OCI-LY7 (cell line): ENCODE data around the gene TM9SF1. TPM values are rescaled to one million over a fixed set of nuclear protein-coding genes. Genes with fewer than 3 reads are reported as not detected.
"Not testable (repeated sequence)": the region's sequence is repeated elsewhere in the genome, so short reads cannot be mapped to it uniquely, and the experiment has no call there.

Experiments used
- BruUV-seq: library from RNA; stranded (reverse); fragments of 400-500 nt; replicated peaks from 2 replicates; lab custom pipeline; 2021; lab: Mats Ljungman, UMichigan
- CTCF ChIA-PET: fragments of 300-600 bp; sonication (Branson Sonifier 250); formaldehyde crosslinking; loops from one replicate; lab custom pipeline; 2022; ENCODE audit warnings: antibody characterized with exemption; ENCODE audit not compliant: unreplicated experiment; lab: Charles Lee
- POLR2A ChIA-PET: fragments of 300-600 bp; sonication (Branson Sonifier 250); formaldehyde crosslinking; loops from one replicate; lab custom pipeline; 2022; ENCODE audit warnings: antibody characterized with exemption; lab: Charles Lee
- DNase-seq: peaks from one replicate; pipeline ENCODE4 v3.0.0-alpha.2; 2015; ENCODE audit warnings: low spot score
- H2AFZ ChIP-seq: fragments of 200-600 bp; sonication (generic), shearing (Covaris generic); 2 replicates; pipeline ENCODE4 v1.6.1; 2014; ENCODE audit warnings: mild to moderate bottlenecking, antibody characterized with exemption, low read length, moderate library complexity
- H3K27ac ChIP-seq: fragments of 200-600 bp; sonication (generic); 2 replicates; pipeline ENCODE4 v1.5.1; 2014; ENCODE audit warnings: mixed run types, low read depth, mild to moderate bottlenecking, moderate library complexity, low read length, inconsistent platforms; ENCODE audit not compliant: poor library complexity, severe bottlenecking
- H3K36me3 ChIP-seq: fragments of 200-600 bp; sonication (generic); 2 replicates; pipeline ENCODE4 v1.6.1; 2014; ENCODE audit warnings: mild to moderate bottlenecking, antibody characterized with exemption, low read length, moderate library complexity, mixed read lengths; ENCODE audit not compliant: insufficient read depth
- H3K4me1 ChIP-seq: fragments of 200-600 bp; sonication (generic); 2 replicates; pipeline ENCODE4 v1.5.1; 2014; ENCODE audit warnings: mild to moderate bottlenecking, low read length; ENCODE audit not compliant: insufficient read depth, poor library complexity, severe bottlenecking
- H3K4me2 ChIP-seq: fragments of 200-600 bp; sonication (generic); 2 replicates; pipeline ENCODE4 v1.6.1; 2014; ENCODE audit warnings: mild to moderate bottlenecking, low read length
- H3K4me3 ChIP-seq: fragments of 200-600 bp; sonication (generic); 2 replicates; pipeline ENCODE4 v1.5.1; 2014; ENCODE audit warnings: mild to moderate bottlenecking, low read depth, low read length; ENCODE audit not compliant: poor library complexity, severe bottlenecking
- H3K79me2 ChIP-seq: fragments of 200-600 bp; sonication (generic); 2 replicates; pipeline ENCODE4 v1.6.1; 2016; ENCODE audit warnings: low read depth, mild to moderate bottlenecking, low read length, moderate library complexity, mixed read lengths; ENCODE audit not compliant: insufficient read depth
- H3K9me2 ChIP-seq: fragments of 200-600 bp; sonication (generic); 2 replicates; pipeline ENCODE4 v1.6.1; 2016; ENCODE audit warnings: mild to moderate bottlenecking, low read length, mixed read lengths; ENCODE audit not compliant: insufficient read depth
- H3K9me3 ChIP-seq: fragments of 200-600 bp; sonication (generic); 2 replicates; pipeline ENCODE4 v1.6.1; 2014; ENCODE audit warnings: mild to moderate bottlenecking, mixed run types, low read length, mixed read lengths
- H4K20me1 ChIP-seq: fragments of 200-600 bp; sonication (generic); 2 replicates; pipeline ENCODE4 v1.6.1; 2014; ENCODE audit warnings: mild to moderate bottlenecking, antibody characterized with exemption, low read length, moderate library complexity, mixed read lengths; ENCODE audit not compliant: insufficient read depth
- EZH2phosphoT487 ChIP-seq: fragments of 200-600 bp; sonication (generic); IDR thresholded peaks from 2 replicates; pipeline ENCODE4 v1.6.1; 2018; ENCODE audit warnings: low read depth, borderline replicate concordance, mild to moderate bottlenecking, mixed run types, antibody characterized with exemption, low read length, moderate library complexity, mixed read lengths
- intact Hi-C: fragments of 100-400 bp; cut with micrococcal nuclease; formaldehyde crosslinking; loops from one replicate; pipeline ENCODE4 v1.10.0; 2022; ENCODE audit not compliant: unreplicated experiment
- total RNA-seq, 2 experiments: library from RNA; depleted of rRNA in 1 of 2; stranded (reverse); fragments of >200 nt in 1 of 2; shearing (Covaris generic) in 1 of 2; gene quantifications; 2 replicates each; pipeline ENCODE4 v1.2.3, GENCODE V29; 2014 to 2022
- TF ChIP-seq, protein P1 (sequence below): fragments of 200-600 bp; sonication (generic); conservative IDR thresholded peaks from 2 replicates; pipeline ENCODE4 v1.5.1; 2014; ENCODE audit warnings: mild to moderate bottlenecking, antibody characterized with exemption, low read length, moderate library complexity, mixed read lengths

Gene TM9SF1
- total RNA-seq, 2 experiments from 2014 or later = 23.4 to 27.8 TPM

DNA sequence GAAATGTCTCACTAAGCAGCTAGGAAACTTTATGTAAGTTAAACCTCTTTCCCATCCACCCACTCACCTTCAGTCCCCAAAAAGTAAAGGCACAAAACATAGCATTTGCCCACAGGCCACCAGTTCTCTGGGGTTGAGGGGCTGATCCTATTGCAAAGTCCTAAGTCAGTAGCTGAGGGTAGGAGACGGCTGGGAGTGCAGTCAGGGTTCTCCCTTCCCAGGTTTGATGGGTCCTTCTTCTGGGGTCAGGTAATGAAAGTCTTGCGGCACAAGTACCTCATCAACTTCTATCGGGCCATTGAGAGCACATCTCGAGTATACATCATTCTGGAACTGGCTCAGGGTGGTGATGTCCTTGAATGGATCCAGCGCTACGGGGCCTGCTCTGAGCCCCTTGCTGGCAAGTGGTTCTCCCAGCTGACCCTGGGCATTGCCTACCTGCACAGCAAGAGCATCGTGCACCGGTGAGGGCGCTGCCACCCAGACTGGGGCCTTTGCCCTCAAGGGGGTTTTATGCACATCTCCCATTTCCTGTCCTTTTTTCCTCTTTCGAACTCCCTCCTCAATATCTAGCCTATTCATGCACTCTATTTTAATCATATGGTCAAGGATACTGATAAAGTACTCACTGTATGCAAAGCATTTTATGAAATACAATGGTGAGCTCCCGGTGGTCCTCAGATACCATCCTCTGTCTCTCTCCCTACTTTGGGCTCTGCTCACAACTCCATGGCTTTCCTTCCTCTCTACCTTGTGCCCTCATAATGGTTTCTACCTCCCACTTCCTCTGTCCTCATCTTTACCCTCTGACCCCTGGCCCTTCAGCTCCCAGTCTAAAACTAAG lies 11.2 kb upstream of the TM9SF1 start:
- POLR2A ChIA-PET = interaction anchor here (0.9 kb wide), 1 partner anchor 8 kb away, joined by 5 read pairs; no protein-coding TSS in a partner anchor
- no TSS peak for BruUV-seq

DNA sequence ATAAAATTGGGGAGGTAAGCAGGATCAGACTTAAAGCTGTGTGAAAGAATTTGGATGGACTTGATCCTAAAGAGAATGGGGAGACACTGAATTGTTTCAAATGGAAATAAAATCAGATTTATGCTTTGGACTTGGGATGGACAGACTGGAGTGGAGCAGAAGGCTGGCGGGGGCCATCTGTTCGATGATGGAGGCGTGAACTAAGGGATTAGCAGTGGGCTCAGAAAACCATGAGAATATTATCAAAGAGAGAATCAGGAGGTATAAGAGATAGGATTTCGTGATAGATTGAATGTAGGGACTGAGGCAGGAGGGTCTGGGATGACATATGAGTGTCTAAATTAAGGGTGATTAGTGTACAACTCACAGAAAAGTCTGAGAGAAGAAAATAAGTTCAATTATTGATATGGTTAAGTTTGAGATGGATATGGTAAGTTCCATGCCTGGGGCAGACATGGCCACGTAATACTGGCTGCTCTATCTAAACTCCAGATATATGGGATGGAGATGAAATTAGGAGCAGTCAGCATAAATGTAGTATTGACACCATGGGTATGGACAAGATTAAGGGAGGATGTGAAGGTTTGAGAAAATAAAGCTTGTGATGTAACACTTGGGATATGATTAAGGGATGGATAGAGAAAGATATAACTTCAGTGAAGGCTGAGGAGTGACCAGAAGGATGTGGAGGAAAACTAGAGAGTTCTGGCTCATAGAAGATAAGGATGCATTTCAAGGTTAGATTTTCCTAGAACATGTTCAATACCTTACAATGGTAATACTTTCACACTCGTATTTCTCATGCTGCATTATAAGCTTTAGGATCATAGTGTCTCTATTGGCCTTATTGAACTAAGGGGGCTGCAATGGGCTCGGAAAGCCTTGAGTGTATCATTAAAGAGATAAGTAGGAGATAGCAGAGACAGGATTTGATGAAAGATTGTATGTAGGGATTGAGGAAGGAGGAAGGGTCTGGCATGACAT lies 9.2 kb upstream of the TM9SF1 start:
- intact Hi-C loops = no loop called here
- H3K4me3 ChIP-seq = no peak overlapping the region
- peaks cover 5% of the 10 kb centered on the region for H3K4me1 ChIP-seq
- no peak overlapping the region for H2AFZ ChIP-seq
- TF ChIP-seq, protein P1, sequence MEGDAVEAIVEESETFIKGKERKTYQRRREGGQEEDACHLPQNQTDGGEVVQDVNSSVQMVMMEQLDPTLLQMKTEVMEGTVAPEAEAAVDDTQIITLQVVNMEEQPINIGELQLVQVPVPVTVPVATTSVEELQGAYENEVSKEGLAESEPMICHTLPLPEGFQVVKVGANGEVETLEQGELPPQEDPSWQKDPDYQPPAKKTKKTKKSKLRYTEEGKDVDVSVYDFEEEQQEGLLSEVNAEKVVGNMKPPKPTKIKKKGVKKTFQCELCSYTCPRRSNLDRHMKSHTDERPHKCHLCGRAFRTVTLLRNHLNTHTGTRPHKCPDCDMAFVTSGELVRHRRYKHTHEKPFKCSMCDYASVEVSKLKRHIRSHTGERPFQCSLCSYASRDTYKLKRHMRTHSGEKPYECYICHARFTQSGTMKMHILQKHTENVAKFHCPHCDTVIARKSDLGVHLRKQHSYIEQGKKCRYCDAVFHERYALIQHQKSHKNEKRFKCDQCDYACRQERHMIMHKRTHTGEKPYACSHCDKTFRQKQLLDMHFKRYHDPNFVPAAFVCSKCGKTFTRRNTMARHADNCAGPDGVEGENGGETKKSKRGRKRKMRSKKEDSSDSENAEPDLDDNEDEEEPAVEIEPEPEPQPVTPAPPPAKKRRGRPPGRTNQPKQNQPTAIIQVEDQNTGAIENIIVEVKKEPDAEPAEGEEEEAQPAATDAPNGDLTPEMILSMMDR = no peak
- no peak for TF ChIP-seq EZH2phosphoT487
- H3K79me2 ChIP-seq = no peaks in the 10 kb centered on the region
- peaks cover 93% of the 10 kb centered on the region for H3K36me3 ChIP-seq
- no TSS peak for BruUV-seq
- H3K4me2 ChIP-seq = no peak overlapping the region
- DNase-seq = no peak
- no peaks in the 10 kb centered on the region for H3K9me2 ChIP-seq
- H4K20me1 ChIP-seq = no peaks in the 10 kb centered on the region
- H3K27ac ChIP-seq = no peak overlapping the region
- ChIA-PET CTCF (no interaction called here), POLR2A (no interaction called here)
- peaks cover 11% of the 10 kb centered on the region; the same call in 1 of the 2 replicates for H3K9me3 ChIP-seq

More for the DNA sequence above, 11.2 kb upstream of the TM9SF1 start:
- Histone ChIP-seq H4K20me1 (no peaks in the 10 kb centered on the region), H3K36me3 (peaks cover 95% of the 10 kb centered on the region), H3K4me2 (no peak overlapping the region), H3K9me3 (peaks cover 7% of the 10 kb centered on the region; the same call in 1 of the 2 replicates), H2AFZ (no peak overlapping the region), H3K27ac (no peak overlapping the region), H3K9me2 (no peaks in the 10 kb centered on the region), H3K4me3 (no peak overlapping the region), H3K4me1 (peaks cover 5% of the 10 kb centered on the region), H3K79me2 (peaks cover 2% of the 10 kb centered on the region; the same call in 1 of the 2 replicates)
- intact Hi-C loops = no loop called here
- CTCF ChIA-PET = no interaction called here
- no peak for DNase-seq
- TF ChIP-seq EZH2phosphoT487 = no peak
- TF ChIP-seq, protein P1 = no peak

DNA sequence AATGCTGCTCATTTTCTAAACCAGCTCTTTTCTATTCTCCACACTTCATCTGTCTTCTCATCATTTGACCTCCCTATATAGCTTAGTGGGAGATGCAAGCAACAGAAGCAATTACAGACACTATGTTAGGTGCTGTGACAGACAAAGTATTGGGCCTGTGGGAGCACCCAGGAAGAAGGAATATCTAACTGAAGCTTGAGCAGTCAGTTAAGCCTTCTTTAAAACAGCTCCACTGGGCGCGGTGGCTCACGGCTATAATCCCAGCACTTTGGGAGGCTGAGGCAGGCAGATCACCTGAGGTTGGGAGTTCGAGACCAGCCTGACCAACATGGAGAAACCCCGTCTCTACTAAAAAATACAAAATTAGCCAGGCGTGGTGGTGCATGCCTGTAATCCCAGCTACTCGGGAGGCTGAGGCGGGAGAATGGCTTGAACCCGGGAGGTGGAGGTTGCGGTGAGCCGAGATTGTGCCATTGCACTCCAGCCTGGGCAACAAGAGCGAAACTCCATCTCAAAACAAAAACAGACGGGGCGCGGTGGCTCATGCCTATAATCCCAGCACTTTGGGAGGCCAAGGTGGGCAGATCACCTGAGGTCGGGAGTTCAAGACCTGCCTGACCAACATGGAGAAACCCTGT lies 8.1 kb upstream of the TM9SF1 start:
- BruUV-seq, POLR2A ChIA-PET, intact Hi-C loops, DNase-seq, CTCF ChIA-PET, H3K27ac ChIP-seq, H3K4me2 ChIP-seq, H4K20me1 ChIP-seq, H3K9me2 ChIP-seq, H3K79me2 ChIP-seq, H3K4me3 ChIP-seq, H3K4me1 ChIP-seq, H2AFZ ChIP-seq: not testable (repeated sequence)
- H3K36me3 ChIP-seq = peaks cover 92% of the 10 kb centered on the region
- H3K9me3 ChIP-seq = peaks cover 11% of the 10 kb centered on the region; the same call in 1 of the 2 replicates

DNA sequence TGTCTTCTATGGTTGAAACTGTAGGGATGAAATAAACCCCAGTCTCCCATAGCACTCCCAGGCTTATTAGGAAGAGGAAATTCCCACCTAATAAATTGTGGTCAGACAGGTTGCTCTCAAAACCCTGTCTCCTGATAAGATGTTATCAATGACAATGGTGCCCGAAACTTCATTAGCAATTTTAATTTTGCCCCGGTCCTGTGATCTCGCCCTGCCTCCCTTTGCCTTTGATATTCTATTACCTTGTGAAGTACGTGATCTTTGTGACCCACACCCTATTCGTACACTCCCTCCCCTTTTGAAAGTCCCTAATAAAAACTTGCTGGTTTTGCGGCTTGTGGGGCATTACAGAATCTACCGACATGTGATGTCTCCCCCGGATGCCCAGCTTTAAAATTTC lies 7.3 kb upstream of the TM9SF1 start:
- H3K4me2 ChIP-seq, H3K79me2 ChIP-seq, H4K20me1 ChIP-seq, intact Hi-C loops, DNase-seq, H2AFZ ChIP-seq, H3K4me3 ChIP-seq, H3K4me1 ChIP-seq, H3K27ac ChIP-seq, H3K9me2 ChIP-seq, CTCF ChIA-PET, POLR2A ChIA-PET, BruUV-seq: not testable (repeated sequence)
- Histone ChIP-seq H3K9me3 (peaks cover 11% of the 10 kb centered on the region; the same call in 1 of the 2 replicates), H3K36me3 (peaks cover 84% of the 10 kb centered on the region)
